Cardiac fibroblast (primary cell): ENCODE data around the gene BPHL.

Experiments used
- DNase-seq, 2 donors: peaks; one replicate each; pipeline versions ENCODE4 v3.0.0 to v3.0.0-alpha.2; 2010; ENCODE audit warnings: low read depth in 2 of 2
- H3K4me3 ChIP-seq, 2 donors: replicated peaks in 1 of 2; 1 replicate in 1 of 2; 2 replicates in 1 of 2; pipeline ENCODE4 v1.5.1; 2011; ENCODE audit warnings: low read depth in 2 of 2, low read length in 2 of 2, mild to moderate bottlenecking in 2 of 2, moderate library complexity in 1 of 2
- CTCF ChIP-seq: IDR thresholded peaks from one replicate; pipeline ENCODE4 v1.5.1; 2011; ENCODE audit warnings: low read depth, mild to moderate bottlenecking, low read length, inconsistent platforms

Gene BPHL

GRCh38 chr6:3119040-3119723 lies 671 bp downstream of the BPHL start:
- TF ChIP-seq CTCF: no peak
- peak overlapping the region; percentile 70 to 86 for H3K4me3 ChIP-seq
- DNase-seq: peak; percentile 38

- H3K4me3 ChIP-seq: no peak overlapping the region
- DNase-seq: no peak
- TF ChIP-seq CTCF: no peak
Observed at GRCh38 chr6:3120765-3121089, 2.2 kb downstream of the BPHL start.

GRCh38 chr6:3122823-3123182 lies 4.3 kb downstream of the BPHL start:
- TF ChIP-seq CTCF: no peak

GRCh38 chr6:3124667-3125066 lies 6.2 kb downstream of the BPHL start:
- no peak for DNase-seq
- TF ChIP-seq CTCF: no peak
- H3K4me3 ChIP-seq: no peak overlapping the region

More at GRCh38 chr6:3122823-3123182, 4.3 kb downstream of the BPHL start:
- no peak overlapping the region for H3K4me3 ChIP-seq
- DNase-seq: no peak

- no peak for TF ChIP-seq CTCF
Observed at GRCh38 chr6:3125815-3126214, 7.3 kb downstream of the BPHL start.

GRCh38 chr6:3128356-3129108 lies 10.0 kb downstream of the BPHL start:
- H3K4me3 ChIP-seq: no peak overlapping the region
- TF ChIP-seq CTCF: no peak
- no peak for DNase-seq

More at GRCh38 chr6:3125815-3126214, 7.3 kb downstream of the BPHL start:
- H3K4me3 ChIP-seq: no peak overlapping the region
- DNase-seq: no peak
